ENCODE data around the gene TMPRSS3.

The TMPRSS3 gene

DNA sequence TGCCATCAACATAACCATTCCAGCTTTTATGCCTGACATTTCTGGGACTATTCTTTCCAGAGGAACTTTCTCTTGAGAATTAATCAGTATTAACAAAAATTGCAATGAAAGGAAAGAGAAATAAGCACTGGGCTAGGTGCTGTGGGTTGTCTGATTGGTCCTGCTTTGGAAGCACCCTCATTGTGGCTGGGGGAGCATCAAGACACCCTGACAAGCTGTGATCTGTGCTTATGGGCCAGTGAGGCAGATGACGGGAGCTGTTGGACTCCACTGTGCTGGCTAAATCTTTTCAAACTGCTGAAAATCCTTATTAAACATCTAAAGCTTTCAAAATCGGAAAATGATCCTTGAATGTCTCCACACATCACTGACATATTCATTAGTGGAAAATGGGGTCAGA is 27.8 kb upstream of the TMPRSS3 start:
- Histone ChIP-seq H3K27me3 (no peaks in the 10 kb centered on the region), H3K36me3 (no peaks in the 10 kb centered on the region), H3K4me1 (ENCODE audit: control insufficient read depth in 1 of 2, insufficient read depth in 1 of 2, low read depth in 1 of 2, low read length in 1 of 2) (peaks cover 11 to 16% of the 10 kb centered on the region in 2 experiments), H3K27ac (no peak overlapping the region), H3K4me3 (ENCODE audit: low read depth in 1 of 2, low read length in 1 of 2) (no peak overlapping the region), H3K9me3 (no peaks in the 10 kb centered on the region)
- TF ChIP-seq, protein P1, sequence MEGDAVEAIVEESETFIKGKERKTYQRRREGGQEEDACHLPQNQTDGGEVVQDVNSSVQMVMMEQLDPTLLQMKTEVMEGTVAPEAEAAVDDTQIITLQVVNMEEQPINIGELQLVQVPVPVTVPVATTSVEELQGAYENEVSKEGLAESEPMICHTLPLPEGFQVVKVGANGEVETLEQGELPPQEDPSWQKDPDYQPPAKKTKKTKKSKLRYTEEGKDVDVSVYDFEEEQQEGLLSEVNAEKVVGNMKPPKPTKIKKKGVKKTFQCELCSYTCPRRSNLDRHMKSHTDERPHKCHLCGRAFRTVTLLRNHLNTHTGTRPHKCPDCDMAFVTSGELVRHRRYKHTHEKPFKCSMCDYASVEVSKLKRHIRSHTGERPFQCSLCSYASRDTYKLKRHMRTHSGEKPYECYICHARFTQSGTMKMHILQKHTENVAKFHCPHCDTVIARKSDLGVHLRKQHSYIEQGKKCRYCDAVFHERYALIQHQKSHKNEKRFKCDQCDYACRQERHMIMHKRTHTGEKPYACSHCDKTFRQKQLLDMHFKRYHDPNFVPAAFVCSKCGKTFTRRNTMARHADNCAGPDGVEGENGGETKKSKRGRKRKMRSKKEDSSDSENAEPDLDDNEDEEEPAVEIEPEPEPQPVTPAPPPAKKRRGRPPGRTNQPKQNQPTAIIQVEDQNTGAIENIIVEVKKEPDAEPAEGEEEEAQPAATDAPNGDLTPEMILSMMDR (IDR thresholded peaks at IDR 0.05): no peak

DNA sequence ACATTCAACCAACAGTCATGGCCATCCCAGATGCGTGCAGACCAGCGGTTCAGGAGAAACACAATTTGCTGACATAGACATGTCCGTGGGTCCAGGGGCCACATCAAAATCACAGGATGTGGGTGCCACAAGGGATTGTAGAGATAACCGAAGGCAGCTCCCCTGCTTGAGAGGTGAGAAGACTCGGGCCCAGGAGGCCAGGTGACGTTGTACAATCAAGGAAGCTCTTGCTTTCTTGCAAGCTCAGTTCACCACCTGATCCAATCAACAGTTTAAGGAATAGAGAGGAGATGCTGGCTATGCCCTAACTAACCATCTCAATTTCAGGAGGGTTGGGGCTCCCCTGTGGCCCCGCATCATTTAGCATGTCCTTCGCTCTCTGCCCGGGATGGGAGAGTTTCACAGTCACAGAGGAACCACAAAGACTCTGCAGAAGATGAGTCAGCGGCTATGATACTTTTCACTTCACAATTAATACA is 27.4 kb upstream of the TMPRSS3 start:
- Histone ChIP-seq H3K4me1 (ENCODE audit: control insufficient read depth in 1 of 2, insufficient read depth in 1 of 2, low read depth in 1 of 2, low read length in 1 of 2) (peaks cover 11 to 16% of the 10 kb centered on the region in 2 experiments), H3K27me3 (no peaks in the 10 kb centered on the region), H3K36me3 (no peaks in the 10 kb centered on the region), H3K4me3 (ENCODE audit: low read depth in 1 of 2, low read length in 1 of 2) (no peak overlapping the region), H3K27ac (no peak overlapping the region), H3K9me3 (no peaks in the 10 kb centered on the region)
- TF ChIP-seq, protein P1 (IDR thresholded peaks at IDR 0.05): no peak

GRCh38 chr21:42421018-42421793 is 25.4 kb upstream of the TMPRSS3 start:
- H3K27ac ChIP-seq: no peak overlapping the region
- H3K27me3 ChIP-seq: no peaks in the 10 kb centered on the region
- TF ChIP-seq, protein P1 (IDR thresholded peaks at IDR 0.05): no peak
- H3K4me1 ChIP-seq (ENCODE audit: control insufficient read depth in 1 of 2, insufficient read depth in 1 of 2, low read depth in 1 of 2, low read length in 1 of 2): peaks cover 11 to 16% of the 10 kb centered on the region in 2 experiments
- H3K9me3 ChIP-seq: no peaks in the 10 kb centered on the region
- H3K4me3 ChIP-seq (ENCODE audit: low read depth in 1 of 2, low read length in 1 of 2): no peak overlapping the region
- H3K36me3 ChIP-seq: no peaks in the 10 kb centered on the region

GRCh38 chr21:42419845-42420244 is 24.0 kb upstream of the TMPRSS3 start:
- H3K4me3 ChIP-seq (ENCODE audit: low read depth in 1 of 2, low read length in 1 of 2): no peak overlapping the region
- no peaks in the 10 kb centered on the region for H3K9me3 ChIP-seq
- H3K4me1 ChIP-seq (ENCODE audit: control insufficient read depth in 1 of 2, insufficient read depth in 1 of 2, low read depth in 1 of 2, low read length in 1 of 2): peaks cover 4 to 7% of the 10 kb centered on the region in 2 experiments
- TF ChIP-seq, protein P1 (IDR thresholded peaks at IDR 0.05): no peak
- H3K27ac ChIP-seq: no peak overlapping the region
- no peaks in the 10 kb centered on the region for H3K27me3 ChIP-seq
- no peaks in the 10 kb centered on the region for H3K36me3 ChIP-seq

DNA sequence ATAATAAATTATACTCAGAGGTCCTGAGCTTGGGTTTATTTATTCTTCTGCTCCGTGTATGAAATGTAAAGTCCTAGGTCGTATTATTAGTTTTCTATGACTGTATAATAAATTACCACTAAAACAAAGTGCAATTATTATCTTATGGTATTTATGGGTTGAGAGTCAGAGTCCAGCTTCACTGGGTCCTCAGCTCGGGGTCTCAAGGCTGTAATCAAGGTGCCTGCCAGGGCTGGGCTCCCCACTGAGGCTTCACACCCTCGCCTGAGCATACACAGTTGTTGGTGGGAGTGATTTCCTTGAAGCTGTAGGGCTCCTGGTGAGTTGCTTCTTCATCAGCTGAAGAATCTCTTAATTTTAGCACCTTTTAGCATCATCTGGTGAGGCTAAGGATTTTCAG is 23.0 kb upstream of the TMPRSS3 start:
- no peaks in the 10 kb centered on the region for H3K27me3 ChIP-seq
- TF ChIP-seq, protein P1 (IDR thresholded peaks at IDR 0.05): no peak
- no peak overlapping the region for H3K27ac ChIP-seq
- H3K9me3 ChIP-seq: no peaks in the 10 kb centered on the region
- no peaks in the 10 kb centered on the region for H3K36me3 ChIP-seq
- H3K4me1 ChIP-seq (ENCODE audit: control insufficient read depth in 1 of 2, insufficient read depth in 1 of 2, low read depth in 1 of 2, low read length in 1 of 2): no peaks in the 10 kb centered on the region
- no peak overlapping the region for H3K4me3 ChIP-seq (ENCODE audit: low read depth in 1 of 2, low read length in 1 of 2)
